ENCODE measurements around the gene DRAP1. TPM values are rescaled to one million over a fixed set of nuclear protein-coding genes. Genes with fewer than 3 reads are reported as not detected.
A peak's percentile ranks its signal among the peaks of the same experiment; 100 is the strongest.
"Not testable (repeated sequence)": the region's sequence is repeated elsewhere in the genome, so short reads cannot be mapped to it uniquely, and the experiment has no call there.

DRAP1 gene
- total RNA-seq, 1 donor from 2014 or later = 118 TPM

DNA sequence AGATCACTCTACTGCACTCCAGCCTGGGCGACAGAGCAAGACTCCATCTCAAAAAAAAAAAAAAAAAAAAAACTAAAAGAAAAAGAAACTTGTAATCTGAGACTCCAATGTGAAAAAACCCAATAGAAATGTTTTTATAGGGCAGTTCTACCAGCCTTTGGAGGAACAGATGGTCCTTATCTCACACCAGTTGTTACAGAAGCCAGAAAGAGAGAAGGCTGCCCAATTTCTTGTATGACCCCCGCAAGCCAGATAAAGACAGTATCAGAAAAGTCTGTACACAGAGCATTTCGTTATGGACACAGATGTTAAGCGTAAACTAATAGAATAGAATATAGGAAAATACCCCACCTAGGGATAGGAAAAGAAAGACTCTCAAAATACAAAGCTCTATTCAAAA lies 14.8 kb downstream of the DRAP1 start:
- intact Hi-C loops (cut with micrococcal nuclease) = no loop called here
- Mint-ChIP-seq H3K4me1 (ENCODE audit: low read depth) (peaks cover 8% of the 10 kb centered on the region), H3K36me3 (ENCODE audit: low read depth) (no peaks in the 10 kb centered on the region), H3K27ac (no peak overlapping the region), H3K9me3 (no peaks in the 10 kb centered on the region), H3K4me3 (ENCODE audit: low read depth) (no peak overlapping the region), H3K27me3 (ENCODE audit: low read depth) (no peaks in the 10 kb centered on the region)
- no peak for DNase-seq (ENCODE audit: low spot score)

DNA sequence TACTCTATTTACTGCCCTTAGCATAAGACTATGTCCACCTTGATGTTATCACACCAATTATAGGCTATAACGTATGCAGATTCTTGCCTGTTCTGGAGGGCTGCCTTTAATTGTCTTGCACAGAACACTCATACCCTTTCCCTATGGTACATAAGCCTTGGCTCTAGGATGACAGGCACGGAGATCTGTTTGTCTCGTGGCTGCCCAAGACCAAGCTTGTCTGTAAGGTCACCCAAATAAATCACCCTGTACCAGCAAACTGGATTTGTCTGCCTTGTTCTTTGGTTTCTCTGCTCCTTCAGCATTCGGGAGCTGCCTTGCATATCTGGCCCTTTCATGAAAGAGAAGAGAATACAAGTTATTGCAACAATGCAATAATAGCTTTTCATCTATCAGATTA lies 18.5 kb downstream of the DRAP1 start:
- H3K27me3 Mint-ChIP-seq (ENCODE audit: low read depth) = no peaks in the 10 kb centered on the region
- DNase-seq (ENCODE audit: low spot score) = no peak
- peaks cover 6% of the 10 kb centered on the region for H3K4me1 Mint-ChIP-seq (ENCODE audit: low read depth)
- intact Hi-C loops (cut with micrococcal nuclease) = no loop called here
- no peaks in the 10 kb centered on the region for H3K9me3 Mint-ChIP-seq
- no peak overlapping the region for H3K27ac Mint-ChIP-seq
- no peak overlapping the region for H3K4me3 Mint-ChIP-seq (ENCODE audit: low read depth)
- H3K36me3 Mint-ChIP-seq (ENCODE audit: low read depth) = no peaks in the 10 kb centered on the region

DNA sequence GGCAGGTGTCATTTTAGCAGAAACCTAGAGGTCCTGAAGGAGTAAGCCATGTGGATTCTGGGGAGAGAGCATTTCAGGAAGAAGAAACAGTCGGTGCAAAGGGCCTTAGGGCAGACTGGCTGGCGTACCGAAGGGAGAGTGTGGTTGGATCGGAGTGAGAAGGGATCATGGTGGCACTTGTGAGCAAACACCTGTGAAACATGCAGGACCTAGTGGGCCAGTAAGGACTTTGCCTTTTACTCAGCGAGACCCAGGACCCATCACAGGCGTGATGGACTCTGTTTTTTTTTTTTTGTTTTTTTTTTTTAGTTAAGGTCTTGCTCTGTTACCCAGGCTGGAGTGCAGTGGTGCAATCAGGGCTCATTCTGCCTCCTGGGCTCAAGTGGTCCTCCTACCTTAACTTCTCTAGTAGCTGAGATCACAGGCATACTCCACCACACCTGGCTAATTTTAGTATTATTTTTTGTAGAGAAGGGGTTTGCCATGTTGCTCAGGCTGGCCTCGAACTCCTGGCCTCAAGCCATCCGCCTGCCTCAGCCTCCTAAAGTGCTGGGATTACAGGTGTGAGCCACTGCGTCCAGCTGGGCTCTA lies 22.6 kb downstream of the DRAP1 start:
- Mint-ChIP-seq H3K27ac (peak overlapping the region; percentile 8), H3K4me3 (ENCODE audit: low read depth) (no peak overlapping the region), H3K9me3 (no peaks in the 10 kb centered on the region), H3K36me3 (ENCODE audit: low read depth) (no peaks in the 10 kb centered on the region), H3K4me1 (ENCODE audit: low read depth) (peaks cover 6% of the 10 kb centered on the region), H3K27me3 (ENCODE audit: low read depth) (no peaks in the 10 kb centered on the region)
- no peak for DNase-seq (ENCODE audit: low spot score)
- intact Hi-C loops (cut with micrococcal nuclease) = no loop called here

DNA sequence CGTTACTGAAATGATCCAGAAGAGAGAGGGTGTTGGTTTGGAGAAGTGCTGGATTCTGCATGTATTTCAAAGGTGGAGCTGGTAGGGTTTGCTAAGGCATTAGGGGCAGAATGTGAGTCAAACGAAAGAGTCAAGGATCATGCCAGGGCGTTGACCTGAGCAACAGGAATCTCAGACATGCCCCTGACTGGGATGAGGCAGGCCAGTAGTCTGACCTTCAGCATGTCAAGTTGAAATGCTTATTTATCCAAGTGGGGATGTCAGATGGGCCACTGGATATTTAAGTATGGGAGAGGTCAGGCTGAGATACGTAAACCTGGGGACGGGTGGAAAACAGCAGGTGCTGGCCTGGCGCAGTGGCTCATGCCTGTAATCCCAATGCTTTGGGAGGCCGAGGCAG lies 23.3 kb downstream of the DRAP1 start:
- Mint-ChIP-seq H3K4me1 (ENCODE audit: low read depth) (peaks cover 6% of the 10 kb centered on the region), H3K27ac (no peak overlapping the region), H3K36me3 (ENCODE audit: low read depth) (no peaks in the 10 kb centered on the region), H3K27me3 (ENCODE audit: low read depth) (no peaks in the 10 kb centered on the region), H3K9me3 (no peaks in the 10 kb centered on the region), H3K4me3 (ENCODE audit: low read depth) (no peak overlapping the region)
- DNase-seq (ENCODE audit: low spot score) = no peak
- intact Hi-C loops (cut with micrococcal nuclease) = no loop called here

DNA sequence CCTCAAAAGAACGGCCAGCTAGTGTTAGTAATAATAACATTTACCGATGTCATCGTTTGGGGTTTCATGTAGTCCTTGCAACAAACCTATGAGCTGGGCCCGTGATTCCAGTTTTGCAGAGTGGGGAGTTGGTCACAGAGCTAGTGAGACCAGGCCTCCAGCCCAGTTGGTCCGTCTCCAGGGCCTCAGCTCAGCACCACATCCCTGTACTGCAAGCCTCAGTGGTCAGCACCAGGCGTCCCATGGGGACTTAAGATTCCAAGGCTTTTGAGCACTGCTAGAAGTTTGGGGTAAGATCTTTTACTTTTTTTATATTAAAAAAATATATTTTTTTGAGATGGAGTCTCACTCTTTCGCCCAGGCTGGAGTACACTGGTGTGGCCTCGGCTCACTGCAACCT lies 25.0 kb downstream of the DRAP1 start:
- Mint-ChIP-seq H3K36me3 (ENCODE audit: low read depth) (no peaks in the 10 kb centered on the region), H3K9me3 (no peaks in the 10 kb centered on the region), H3K4me3 (ENCODE audit: low read depth) (no peak overlapping the region), H3K27ac (no peak overlapping the region), H3K4me1 (ENCODE audit: low read depth) (peaks cover 6% of the 10 kb centered on the region), H3K27me3 (ENCODE audit: low read depth) (no peaks in the 10 kb centered on the region)
- no peak for DNase-seq (ENCODE audit: low spot score)
- intact Hi-C loops (cut with micrococcal nuclease) = no loop called here

DNA sequence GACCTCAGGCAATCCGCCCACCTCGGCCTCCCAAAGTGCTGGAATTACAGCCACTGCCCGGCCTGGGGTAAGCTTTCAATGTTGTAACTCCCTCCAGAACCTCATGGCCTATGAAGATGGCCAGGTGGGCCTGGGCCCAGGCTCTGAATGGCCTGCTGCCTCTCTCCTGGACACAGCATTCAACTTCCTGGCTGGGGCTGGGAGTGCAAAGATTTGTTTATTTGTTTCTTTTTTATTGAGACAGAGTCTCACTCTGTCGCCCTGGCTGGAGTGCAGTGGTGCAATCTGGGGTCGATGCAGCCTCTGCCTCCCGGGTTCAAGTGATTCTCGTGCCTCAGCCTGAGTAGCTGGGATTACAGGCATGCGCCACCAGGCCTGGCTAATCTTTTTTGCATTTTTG lies 25.5 kb downstream of the DRAP1 start:
- H3K27me3 Mint-ChIP-seq (ENCODE audit: low read depth) = no peaks in the 10 kb centered on the region
- no peaks in the 10 kb centered on the region for H3K36me3 Mint-ChIP-seq (ENCODE audit: low read depth)
- intact Hi-C loops (cut with micrococcal nuclease) = no loop called here
- no peak for DNase-seq (ENCODE audit: low spot score)
- H3K4me1 Mint-ChIP-seq (ENCODE audit: low read depth) = peaks cover 6% of the 10 kb centered on the region
- no peaks in the 10 kb centered on the region for H3K9me3 Mint-ChIP-seq
- H3K4me3 Mint-ChIP-seq (ENCODE audit: low read depth) = no peak overlapping the region
- H3K27ac Mint-ChIP-seq = no peak overlapping the region

DNA sequence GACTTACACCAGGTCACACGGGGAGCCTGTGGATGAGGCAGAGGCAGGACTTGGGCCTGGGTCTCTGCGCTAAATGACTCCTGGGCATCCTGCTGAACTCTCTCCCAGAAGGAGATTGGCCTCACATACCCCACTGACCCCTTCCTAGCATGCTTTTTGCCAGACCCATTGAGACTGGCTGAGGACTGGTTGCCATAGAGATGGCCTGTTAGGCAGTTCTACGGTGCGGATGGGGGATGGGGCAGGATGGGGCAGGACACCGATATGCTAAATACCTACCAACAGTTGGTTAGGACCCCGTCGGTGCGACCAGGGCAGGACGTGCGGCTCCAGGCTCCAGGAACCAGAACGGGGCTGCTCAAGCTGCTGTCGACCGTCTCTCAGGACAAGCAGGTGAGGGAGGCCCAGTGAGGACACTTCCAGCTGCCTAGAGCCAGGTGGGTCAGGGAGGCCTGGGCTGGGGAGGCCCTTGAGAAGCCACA lies 26.2 kb downstream of the DRAP1 start, which contains the start of gene TSGA10IP:
TSS of gene TSGA10IP (plus strand) at position 51 of the 482 bp plus-strand sequence. CDS start at position 247, 196 bp downstream.
- H3K27me3 Mint-ChIP-seq (ENCODE audit: low read depth) = no peaks in the 10 kb centered on the region
- no peaks in the 10 kb centered on the region for H3K36me3 Mint-ChIP-seq (ENCODE audit: low read depth)

DNA sequence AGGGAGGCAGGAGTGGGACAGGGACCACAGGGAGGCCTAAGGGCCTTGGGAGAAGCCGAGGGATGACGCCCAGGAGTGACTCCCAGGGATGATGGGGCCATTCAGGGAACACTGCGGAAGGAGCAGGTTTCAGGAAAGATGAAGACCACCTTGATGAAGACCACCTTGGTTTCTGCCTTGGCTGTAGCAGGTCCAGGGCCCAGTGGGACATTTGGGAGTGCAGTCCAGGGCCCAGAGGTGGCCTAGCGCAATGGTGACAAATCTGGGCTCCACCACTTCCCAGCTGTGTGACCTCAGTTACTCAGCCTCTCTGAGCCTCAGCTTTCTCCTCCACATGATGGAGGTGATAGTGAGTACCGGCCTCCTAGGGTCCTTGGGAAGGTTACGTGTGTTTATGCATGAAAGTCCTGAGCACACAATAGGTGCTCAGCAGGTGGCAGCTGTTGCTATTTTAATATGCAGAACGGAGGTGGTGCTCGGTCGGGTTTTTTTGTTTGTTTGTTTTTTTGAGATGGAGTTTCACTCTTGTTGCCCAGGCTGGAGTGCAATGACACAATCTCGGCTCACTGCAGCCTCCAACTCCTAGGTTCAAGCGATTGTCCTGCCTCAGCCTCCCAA lies 26.8 kb downstream of the DRAP1 start:
- H3K9me3 Mint-ChIP-seq = no peaks in the 10 kb centered on the region
- intact Hi-C loops (cut with micrococcal nuclease) = no loop called here
- H3K4me1 Mint-ChIP-seq (ENCODE audit: low read depth) = peaks cover 6% of the 10 kb centered on the region
- no peaks in the 10 kb centered on the region for H3K36me3 Mint-ChIP-seq (ENCODE audit: low read depth)
- no peak overlapping the region for H3K27ac Mint-ChIP-seq
- peaks cover 1% of the 10 kb centered on the region for H3K27me3 Mint-ChIP-seq (ENCODE audit: low read depth)
- DNase-seq (ENCODE audit: low spot score) = no peak
- no peak overlapping the region for H3K4me3 Mint-ChIP-seq (ENCODE audit: low read depth)

More for the DNA sequence above, 26.2 kb downstream of the DRAP1 start, which contains the start of gene TSGA10IP:
- Mint-ChIP-seq H3K9me3 (no peaks in the 10 kb centered on the region), H3K4me3 (ENCODE audit: low read depth) (no peak within 1 kb of the TSS), H3K27ac (no peak within 1 kb of the TSS), H3K4me1 (ENCODE audit: low read depth) (peaks cover 6% of the 10 kb centered on the region)
- no peak for DNase-seq (ENCODE audit: low spot score)
- intact Hi-C loops (cut with micrococcal nuclease) = no loop called here

DNA sequence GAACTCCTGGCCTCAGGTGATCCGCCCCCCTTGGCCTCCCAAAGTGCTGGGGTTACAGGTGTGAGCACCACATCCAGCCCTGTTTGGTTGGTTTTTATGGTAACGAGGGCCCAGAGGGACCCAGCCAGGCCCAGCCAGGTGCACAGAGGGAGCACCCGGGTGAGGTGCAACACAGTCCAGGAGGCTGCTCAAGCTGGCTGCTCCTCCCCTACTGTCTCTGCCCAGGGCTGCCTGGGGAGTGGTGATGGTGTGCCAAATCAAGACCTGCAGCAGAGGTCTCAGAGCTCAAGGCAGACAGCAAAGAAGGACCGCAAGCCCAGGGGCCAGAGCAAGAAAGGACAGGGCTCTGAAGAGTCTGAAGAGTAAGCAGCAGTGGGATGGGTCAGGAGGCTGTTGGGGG lies 27.4 kb downstream of the DRAP1 start:
- intact Hi-C loops (cut with micrococcal nuclease) = no loop called here
- Mint-ChIP-seq H3K9me3 (no peaks in the 10 kb centered on the region), H3K4me1 (ENCODE audit: low read depth) (peaks cover under 1% of the 10 kb centered on the region), H3K36me3 (ENCODE audit: low read depth) (no peaks in the 10 kb centered on the region), H3K27ac (no peak overlapping the region), H3K4me3 (ENCODE audit: low read depth) (no peak overlapping the region), H3K27me3 (ENCODE audit: low read depth) (peaks cover 3% of the 10 kb centered on the region)
- DNase-seq (ENCODE audit: low spot score) = no peak

DNA sequence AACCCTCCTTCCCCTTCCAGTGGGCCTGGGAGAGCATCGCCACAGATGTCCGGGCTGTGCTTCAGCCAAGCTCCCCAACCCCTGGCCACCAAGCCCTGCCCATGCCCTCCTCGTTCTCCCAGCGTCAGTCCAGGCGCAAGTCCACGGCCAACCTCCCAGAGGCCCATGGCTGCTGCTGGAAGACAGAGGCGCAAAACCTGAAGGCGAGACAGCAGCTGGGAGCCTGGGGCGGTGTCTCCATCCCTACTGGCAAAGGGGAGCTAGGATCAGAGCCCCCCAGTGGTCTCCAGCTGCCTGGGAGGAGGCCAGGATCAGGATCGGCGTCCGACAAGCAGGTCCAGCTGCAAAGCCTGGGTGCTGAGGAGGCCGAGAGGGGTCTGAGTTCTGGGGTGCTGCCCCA lies 27.9 kb downstream of the DRAP1 start:
- H3K36me3 Mint-ChIP-seq (ENCODE audit: low read depth) = no peaks in the 10 kb centered on the region
- no peaks in the 10 kb centered on the region for H3K4me1 Mint-ChIP-seq (ENCODE audit: low read depth)
- no peaks in the 10 kb centered on the region for H3K9me3 Mint-ChIP-seq
- no peak overlapping the region for H3K27ac Mint-ChIP-seq
- H3K4me3 Mint-ChIP-seq (ENCODE audit: low read depth) = no peak overlapping the region
- intact Hi-C loops (cut with micrococcal nuclease) = no loop called here
- no peak for DNase-seq (ENCODE audit: low spot score)
- peaks cover 3% of the 10 kb centered on the region for H3K27me3 Mint-ChIP-seq (ENCODE audit: low read depth)

DNA sequence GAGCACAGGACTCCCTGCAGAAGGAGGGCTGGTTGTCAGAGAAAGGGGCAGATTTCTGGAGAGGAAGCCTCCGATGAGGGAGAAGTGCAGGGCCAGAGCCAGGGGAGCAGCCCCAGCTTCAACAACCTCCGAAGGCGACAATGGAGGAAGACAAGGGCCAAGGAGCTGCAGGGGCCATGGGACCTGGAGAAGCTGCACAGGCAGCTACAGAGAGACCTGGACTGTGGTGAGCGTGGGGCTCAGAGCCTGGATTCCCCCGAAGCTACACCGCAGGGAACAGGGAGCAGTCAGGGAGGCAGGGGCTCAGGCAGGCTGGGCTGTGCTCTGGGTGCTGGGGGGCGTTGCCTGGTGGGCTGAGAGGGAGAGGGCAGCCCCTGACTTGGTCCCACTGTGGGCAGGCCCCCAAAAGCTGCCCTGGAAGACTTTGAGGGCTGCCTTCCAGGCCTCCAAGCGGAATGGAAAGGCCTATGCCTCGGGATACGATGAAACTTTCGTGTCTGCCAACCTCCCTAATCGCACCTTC lies 28.4 kb downstream of the DRAP1 start:
- no peaks in the 10 kb centered on the region for H3K36me3 Mint-ChIP-seq (ENCODE audit: low read depth)
- intact Hi-C loops (cut with micrococcal nuclease) = no loop called here
- H3K4me1 Mint-ChIP-seq (ENCODE audit: low read depth) = no peaks in the 10 kb centered on the region
- H3K27me3 Mint-ChIP-seq (ENCODE audit: low read depth) = peaks cover 3% of the 10 kb centered on the region
- no peak for DNase-seq (ENCODE audit: low spot score)
- H3K9me3 Mint-ChIP-seq = no peaks in the 10 kb centered on the region
- no peak overlapping the region for H3K27ac Mint-ChIP-seq
- no peak overlapping the region for H3K4me3 Mint-ChIP-seq (ENCODE audit: low read depth)

DNA sequence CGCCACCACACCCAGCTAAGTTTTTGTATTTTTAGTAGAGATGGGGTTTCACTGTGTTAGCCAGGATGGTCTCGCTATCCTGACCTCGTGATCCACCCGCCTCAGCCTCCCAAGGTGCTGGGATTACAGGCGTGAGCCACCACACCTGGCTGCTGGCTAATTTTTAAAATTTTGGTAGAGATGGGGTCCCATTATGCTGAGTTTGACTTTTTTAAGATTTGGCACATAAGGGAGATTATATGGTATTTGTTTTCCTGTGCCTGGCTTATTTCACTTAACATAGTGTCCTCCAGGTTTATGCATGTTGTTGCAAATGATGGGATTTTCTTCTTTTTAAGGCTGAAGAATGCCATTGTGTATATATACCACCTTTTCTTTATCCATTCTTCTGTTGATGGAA lies 31.5 kb downstream of the DRAP1 start:
- H3K36me3 Mint-ChIP-seq (ENCODE audit: low read depth); H3K27me3 Mint-ChIP-seq (ENCODE audit: low read depth); H3K4me1 Mint-ChIP-seq (ENCODE audit: low read depth); H3K9me3 Mint-ChIP-seq; H3K27ac Mint-ChIP-seq; intact Hi-C loops (cut with micrococcal nuclease); DNase-seq (ENCODE audit: low spot score); H3K4me3 Mint-ChIP-seq (ENCODE audit: low read depth): not testable (repeated sequence)

DNA sequence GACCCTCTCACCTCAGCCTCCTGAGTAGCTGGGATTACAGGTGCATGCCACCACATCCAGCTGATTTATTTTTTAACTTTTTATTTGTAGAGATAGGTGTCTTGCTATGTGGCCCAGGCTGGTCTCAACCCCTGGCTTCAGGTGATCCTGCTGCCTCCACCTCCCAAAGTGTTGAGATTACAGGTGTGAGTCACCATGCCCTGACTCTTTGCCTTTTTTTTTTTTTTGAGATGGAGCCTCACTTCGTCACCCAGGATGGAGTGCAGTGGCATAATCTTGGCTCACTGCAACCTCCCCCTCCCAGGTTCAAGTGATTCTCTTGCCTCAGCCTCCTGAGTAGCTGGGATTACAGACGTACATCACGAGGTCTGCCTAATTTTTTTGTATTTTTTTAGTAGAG lies 32.4 kb downstream of the DRAP1 start:
- H3K4me3 Mint-ChIP-seq (ENCODE audit: low read depth); H3K4me1 Mint-ChIP-seq (ENCODE audit: low read depth); intact Hi-C loops (cut with micrococcal nuclease): not testable (repeated sequence)

More for the DNA sequence above, 32.4 kb downstream of the DRAP1 start:
- not testable (repeated sequence) for H3K9me3 Mint-ChIP-seq; H3K27me3 Mint-ChIP-seq (ENCODE audit: low read depth); H3K27ac Mint-ChIP-seq; DNase-seq (ENCODE audit: low spot score); H3K36me3 Mint-ChIP-seq (ENCODE audit: low read depth)

Data from activated T-helper 2 cell treated with anti-CD3 and anti-CD28 coated beads, Interferon-gamma antibody, Interleukin-2, Interleukin-4, amounts not matched to agents 10 μg/mL and 5 μg/mL and 100 μg/mL, durations not matched to agents 14 hours and 24 hours and 36 hours (primary cell).